Endothelial cell of umbilical vein (primary cell): ENCODE data around the gene UBE2S.
A peak's percentile ranks its signal among the peaks of the same experiment; 100 is the strongest.

ENCODE experiments used
- EZH2 ChIP-seq: IDR thresholded peaks from 2 replicates; pipeline ENCODE4 v1.6.1; 2012; ENCODE audit warnings: borderline replicate concordance, low read depth, mild to moderate bottlenecking, moderate library complexity, low read length, inconsistent platforms; ENCODE audit not compliant: severe bottlenecking
- MAX ChIP-seq: IDR thresholded peaks from 2 replicates; pipeline ENCODE4 v1.6.1; 2011; ENCODE audit not compliant: insufficient read depth, insufficient read length
- POLR2A ChIP-seq: IDR thresholded peaks from 2 replicates; pipeline ENCODE4 v1.6.1; 2012; ENCODE audit warnings: low read depth, mild to moderate bottlenecking, control low read depth, low read length
- POLR2AphosphoS5 ChIP-seq: IDR thresholded peaks from 2 replicates; pipeline ENCODE4 v1.6.1; 2012; ENCODE audit warnings: low read depth, mild to moderate bottlenecking, control low read depth, low read length, moderate library complexity; ENCODE audit not compliant: insufficient read depth
- TF ChIP-seq, protein P1 (sequence below), 2 donors: IDR thresholded peaks; 1 replicate in 1 of 2; 2 replicates in 1 of 2; pipeline ENCODE4 v1.5.1; 2011; ENCODE audit warnings: low read length in 2 of 2, mild to moderate bottlenecking in 2 of 2, moderate library complexity in 2 of 2, control low read depth in 1 of 2, inconsistent platforms in 1 of 2, low read depth in 1 of 2; ENCODE audit not compliant: insufficient read depth in 1 of 2; ENCODE audit errors: extremely low read depth in 1 of 2

GRCh38 chr19:55355213-55355821 is 52.3 kb downstream of the UBE2S start:
- TF ChIP-seq POLR2AphosphoS5 (no peak), MAX (no peak), POLR2A (no peak), EZH2 (peak; percentile 35)
- TF ChIP-seq, protein P1, sequence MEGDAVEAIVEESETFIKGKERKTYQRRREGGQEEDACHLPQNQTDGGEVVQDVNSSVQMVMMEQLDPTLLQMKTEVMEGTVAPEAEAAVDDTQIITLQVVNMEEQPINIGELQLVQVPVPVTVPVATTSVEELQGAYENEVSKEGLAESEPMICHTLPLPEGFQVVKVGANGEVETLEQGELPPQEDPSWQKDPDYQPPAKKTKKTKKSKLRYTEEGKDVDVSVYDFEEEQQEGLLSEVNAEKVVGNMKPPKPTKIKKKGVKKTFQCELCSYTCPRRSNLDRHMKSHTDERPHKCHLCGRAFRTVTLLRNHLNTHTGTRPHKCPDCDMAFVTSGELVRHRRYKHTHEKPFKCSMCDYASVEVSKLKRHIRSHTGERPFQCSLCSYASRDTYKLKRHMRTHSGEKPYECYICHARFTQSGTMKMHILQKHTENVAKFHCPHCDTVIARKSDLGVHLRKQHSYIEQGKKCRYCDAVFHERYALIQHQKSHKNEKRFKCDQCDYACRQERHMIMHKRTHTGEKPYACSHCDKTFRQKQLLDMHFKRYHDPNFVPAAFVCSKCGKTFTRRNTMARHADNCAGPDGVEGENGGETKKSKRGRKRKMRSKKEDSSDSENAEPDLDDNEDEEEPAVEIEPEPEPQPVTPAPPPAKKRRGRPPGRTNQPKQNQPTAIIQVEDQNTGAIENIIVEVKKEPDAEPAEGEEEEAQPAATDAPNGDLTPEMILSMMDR (IDR thresholded peaks at IDR 0.05; ENCODE audit: extremely low read depth in 1 of 2, insufficient read depth in 1 of 2, low read depth in 1 of 2, low read length in 2 of 2): no peak
